ENCODE results near the gene SUN5. TPM values are rescaled to one million over a fixed set of nuclear protein-coding genes. Genes with fewer than 3 reads are reported as not detected.

The SUN5 gene
- total and polyA plus RNA-seq, 7 experiments from 2014 or later, result not detected

GRCh38 chr20:33008336-33009213 lies 4.3 kb upstream of the SUN5 start:
- Histone ChIP-seq H3K4me1 (ENCODE audit: control insufficient read depth in 2 of 2, insufficient read depth in 2 of 2, low read length in 2 of 2) (peaks cover 0 to 13% of the 10 kb centered on the region in 2 donors), H3K36me3 (ENCODE audit: control insufficient read depth in 2 of 3, insufficient read depth in 3 of 3, low read length in 3 of 3) (no peaks in the 10 kb centered on the region), H3K9me3 (ENCODE audit: control insufficient read depth in 2 of 3, low read length in 3 of 3) (peaks cover 0 to 3% (median 0%) of the 10 kb centered on the region in 3 experiments), H3K4me3 (ENCODE audit: low read length) (no peak overlapping the region), H3K27me3 (ENCODE audit: control insufficient read depth in 2 of 2, insufficient read depth in 2 of 2, low read length in 2 of 2) (no peaks in the 10 kb centered on the region), H3K27ac (ENCODE audit: low read depth, low read length) (no peak overlapping the region)
- intact Hi-C loops (cut with micrococcal nuclease), result no loop called here
- DNase-seq (no peak), ATAC-seq (no peak)
- Mint-ChIP-seq H3K27me3 (no peaks in the 10 kb centered on the region), H3K4me3 (no peak overlapping the region), H3K27ac (peak overlapping the region in 1 of 9 donors; percentile 46), H3K4me1 (peaks cover 0 to 43% (median 23%) of the 10 kb centered on the region in 7 donors), H3K36me3 (peaks cover 0 to 3% (median 0%) of the 10 kb centered on the region in 5 donors), H3K9me3 (peaks cover 0 to 9% (median 0%) of the 10 kb centered on the region in 11 donors)
- ChIA-PET POLR2A (no interaction called here), CTCF (no interaction called here)

GRCh38 chr20:33007376-33008335 lies 3.4 kb upstream of the SUN5 start, which contains the start of gene BPIFB2:
TSS of gene BPIFB2 (plus strand) at chr20:33007704. CDS start at chr20:33008575, 871 bp downstream.
- ATAC-seq (no peak), DNase-seq (no peak)
- ChIA-PET POLR2A (interaction anchor here (0.8 kb wide), 1 partner anchor 62 kb away, joined by 3 read pairs; no protein-coding TSS in a partner anchor), CTCF (no interaction called here)
- Mint-ChIP-seq H3K27me3 (no peaks in the 10 kb centered on the region), H3K4me1 (peaks cover 0 to 45% (median 17%) of the 10 kb centered on the region in 7 donors), H3K36me3 (peaks cover 0 to 3% (median 0%) of the 10 kb centered on the region in 5 donors), H3K9me3 (peaks cover 0 to 9% (median 0%) of the 10 kb centered on the region in 11 donors), H3K27ac (peak within 1 kb of the TSS in 1 of 9 donors; percentile 46), H3K4me3 (no peak within 1 kb of the TSS)
- intact Hi-C loops (cut with micrococcal nuclease), result no loop called here
- Histone ChIP-seq H3K4me1 (ENCODE audit: control insufficient read depth in 2 of 2, insufficient read depth in 2 of 2, low read length in 2 of 2) (peaks cover 0 to 15% of the 10 kb centered on the region in 2 donors), H3K9me3 (ENCODE audit: control insufficient read depth in 2 of 3, low read length in 3 of 3) (peaks cover 0 to 3% (median 0%) of the 10 kb centered on the region in 3 experiments), H3K4me3 (ENCODE audit: low read length) (no peak within 1 kb of the TSS), H3K27ac (ENCODE audit: low read depth, low read length) (no peak within 1 kb of the TSS), H3K27me3 (ENCODE audit: control insufficient read depth in 2 of 2, insufficient read depth in 2 of 2, low read length in 2 of 2) (no peaks in the 10 kb centered on the region), H3K36me3 (ENCODE audit: control insufficient read depth in 2 of 3, insufficient read depth in 3 of 3, low read length in 3 of 3) (no peaks in the 10 kb centered on the region)

- Mint-ChIP-seq H3K4me1 (peaks cover 1 to 45% (median 19%) of the 10 kb centered on the region in 7 donors), H3K9me3 (peaks cover 0 to 9% (median 0%) of the 10 kb centered on the region in 11 donors), H3K27ac (no peak overlapping the region), H3K36me3 (peaks cover 0 to 3% (median 0%) of the 10 kb centered on the region in 5 donors), H3K27me3 (no peaks in the 10 kb centered on the region), H3K4me3 (no peak overlapping the region)
- no peak overlapping the region for H3K27ac ChIP-seq (ENCODE audit: low read depth, low read length)
- H3K27me3 ChIP-seq (ENCODE audit: control insufficient read depth in 2 of 2, insufficient read depth in 2 of 2, low read length in 2 of 2), result no peaks in the 10 kb centered on the region
- intact Hi-C loops (cut with micrococcal nuclease), result no loop called here
- ChIA-PET CTCF (interaction anchor here (1.0 kb wide), 1 partner anchor 31 kb away, joined by 3 read pairs; no protein-coding TSS in a partner anchor), POLR2A (interaction anchor here (0.8 kb wide), 1 partner anchor 61 kb away, joined by 3 read pairs; no protein-coding TSS in a partner anchor)
- H3K4me3 ChIP-seq (ENCODE audit: low read length), result no peak overlapping the region
- ATAC-seq, result no peak
- no peak for DNase-seq
- peaks cover 0 to 3% (median 0%) of the 10 kb centered on the region in 3 experiments for H3K9me3 ChIP-seq (ENCODE audit: control insufficient read depth in 2 of 3, low read length in 3 of 3)
- peaks cover 0 to 20% of the 10 kb centered on the region in 2 donors for H3K4me1 ChIP-seq (ENCODE audit: control insufficient read depth in 2 of 2, insufficient read depth in 2 of 2, low read length in 2 of 2)
- no peaks in the 10 kb centered on the region for H3K36me3 ChIP-seq (ENCODE audit: control insufficient read depth in 2 of 3, insufficient read depth in 3 of 3, low read length in 3 of 3)
These were observed 2.6 kb upstream of the SUN5 start for GRCh38 chr20:33006776-33007375.

GRCh38 chr20:33005908-33006775 lies 1.9 kb upstream of the SUN5 start:
- H3K9me3 ChIP-seq (ENCODE audit: control insufficient read depth in 2 of 3, low read length in 3 of 3), result peaks cover 0 to 3% (median 0%) of the 10 kb centered on the region in 3 experiments
- H3K27me3 ChIP-seq (ENCODE audit: control insufficient read depth in 2 of 2, insufficient read depth in 2 of 2, low read length in 2 of 2), result no peaks in the 10 kb centered on the region
- no peak overlapping the region for H3K27ac ChIP-seq (ENCODE audit: low read depth, low read length)
- H3K27me3 Mint-ChIP-seq, result no peaks in the 10 kb centered on the region
- DNase-seq (no peak), ATAC-seq (no peak)
- peaks cover 3 to 50% (median 25%) of the 10 kb centered on the region in 7 donors for H3K4me1 Mint-ChIP-seq
- POLR2A ChIA-PET, result no interaction called here
- H3K9me3 Mint-ChIP-seq, result peaks cover 0 to 9% (median 0%) of the 10 kb centered on the region in 11 donors
- H3K36me3 Mint-ChIP-seq, result peaks cover 0 to 3% (median 0%) of the 10 kb centered on the region in 5 donors
- no peak overlapping the region for H3K4me3 ChIP-seq (ENCODE audit: low read length)
- no peak overlapping the region for H3K4me3 Mint-ChIP-seq
- H3K4me1 ChIP-seq (ENCODE audit: control insufficient read depth in 2 of 2, insufficient read depth in 2 of 2, low read length in 2 of 2), result peaks cover 0 to 20% of the 10 kb centered on the region in 2 donors
- intact Hi-C loops (cut with micrococcal nuclease), result loop anchor here (1.0 kb wide), 4 partner anchors 34 to 216 kb away; no protein-coding TSS in a partner anchor
- CTCF ChIA-PET, result interaction anchor here (0.7 to 2.4 kb wide), 6 partner anchors 11 to 213 kb away, joined by 3 to 19 read pairs (median 4); no protein-coding TSS in a partner anchor
- H3K36me3 ChIP-seq (ENCODE audit: control insufficient read depth in 2 of 3, insufficient read depth in 3 of 3, low read length in 3 of 3), result no peaks in the 10 kb centered on the region
- no peak overlapping the region for H3K27ac Mint-ChIP-seq

GRCh38 chr20:33005132-33005566 lies 916 bp upstream of the SUN5 start:
- Histone ChIP-seq H3K27ac (ENCODE audit: low read depth, low read length) (no peak overlapping the region), H3K36me3 (ENCODE audit: control insufficient read depth in 2 of 3, insufficient read depth in 3 of 3, low read length in 3 of 3) (no peaks in the 10 kb centered on the region), H3K4me1 (ENCODE audit: control insufficient read depth in 2 of 2, insufficient read depth in 2 of 2, low read length in 2 of 2) (peaks cover 0 to 20% of the 10 kb centered on the region in 2 donors), H3K4me3 (ENCODE audit: low read length) (no peak overlapping the region), H3K9me3 (ENCODE audit: control insufficient read depth in 2 of 3, low read length in 3 of 3) (peaks cover 0 to 3% (median 0%) of the 10 kb centered on the region in 3 experiments), H3K27me3 (ENCODE audit: control insufficient read depth in 2 of 2, insufficient read depth in 2 of 2, low read length in 2 of 2) (no peaks in the 10 kb centered on the region)
- Mint-ChIP-seq H3K4me1 (peaks cover 3 to 56% (median 34%) of the 10 kb centered on the region in 7 donors), H3K4me3 (peak overlapping the region in 1 of 10 donors; percentile 38), H3K27ac (peak overlapping the region in 2 of 9 donors; percentile 42 to 63), H3K27me3 (no peaks in the 10 kb centered on the region), H3K36me3 (peaks cover 0 to 3% (median 0%) of the 10 kb centered on the region in 5 donors), H3K9me3 (peaks cover 0 to 9% (median 0%) of the 10 kb centered on the region in 11 donors)
- ATAC-seq (no peak), DNase-seq (peak in 6 of 9 donors; percentile 7 to 41 (median 35))
- ChIA-PET POLR2A (interaction anchor here (1.2 kb wide), 1 partner anchor 12 kb away, joined by 3 read pairs; no protein-coding TSS in a partner anchor), CTCF (interaction anchor here (0.7 to 2.4 kb wide), 13 partner anchors 10 to 108 kb away, joined by 3 to 19 read pairs (median 5); no protein-coding TSS in a partner anchor)
- intact Hi-C loops (cut with micrococcal nuclease), result loop anchor here (1.0 kb wide), 4 partner anchors 33 to 215 kb away; no protein-coding TSS in a partner anchor

All from naive thymus-derived CD4-positive, alpha-beta T cell (primary cell).